ENCODE data around the gene FGD6.

DNA sequence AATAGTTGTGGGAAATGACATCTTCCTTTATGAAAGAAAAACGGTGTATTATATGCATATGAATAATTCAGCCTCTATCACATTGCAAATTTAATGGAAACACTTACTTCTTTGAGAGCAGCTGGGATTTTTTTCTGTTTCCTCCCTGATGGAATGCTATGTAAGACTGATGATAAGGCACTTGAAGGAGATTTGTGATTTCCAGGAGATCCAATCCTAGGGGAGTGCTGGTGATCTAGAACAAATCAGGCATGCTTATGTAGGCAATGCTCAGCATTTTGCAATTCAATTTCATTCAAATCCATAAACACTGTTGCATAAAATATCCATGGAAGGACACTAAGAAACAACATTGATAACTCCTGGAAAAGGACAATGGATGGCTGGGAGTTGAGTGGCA lies 127.8 kb downstream of the FGD6 start:
- TF ChIP-seq EZH2 (IDR thresholded peaks at IDR 0.05; ENCODE audit: borderline replicate concordance, low read length) = no peak
- TF ChIP-seq, protein P1, sequence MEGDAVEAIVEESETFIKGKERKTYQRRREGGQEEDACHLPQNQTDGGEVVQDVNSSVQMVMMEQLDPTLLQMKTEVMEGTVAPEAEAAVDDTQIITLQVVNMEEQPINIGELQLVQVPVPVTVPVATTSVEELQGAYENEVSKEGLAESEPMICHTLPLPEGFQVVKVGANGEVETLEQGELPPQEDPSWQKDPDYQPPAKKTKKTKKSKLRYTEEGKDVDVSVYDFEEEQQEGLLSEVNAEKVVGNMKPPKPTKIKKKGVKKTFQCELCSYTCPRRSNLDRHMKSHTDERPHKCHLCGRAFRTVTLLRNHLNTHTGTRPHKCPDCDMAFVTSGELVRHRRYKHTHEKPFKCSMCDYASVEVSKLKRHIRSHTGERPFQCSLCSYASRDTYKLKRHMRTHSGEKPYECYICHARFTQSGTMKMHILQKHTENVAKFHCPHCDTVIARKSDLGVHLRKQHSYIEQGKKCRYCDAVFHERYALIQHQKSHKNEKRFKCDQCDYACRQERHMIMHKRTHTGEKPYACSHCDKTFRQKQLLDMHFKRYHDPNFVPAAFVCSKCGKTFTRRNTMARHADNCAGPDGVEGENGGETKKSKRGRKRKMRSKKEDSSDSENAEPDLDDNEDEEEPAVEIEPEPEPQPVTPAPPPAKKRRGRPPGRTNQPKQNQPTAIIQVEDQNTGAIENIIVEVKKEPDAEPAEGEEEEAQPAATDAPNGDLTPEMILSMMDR (IDR thresholded peaks at IDR 0.05; ENCODE audit: low read length) = no peak
